HepG2 (cell line): ENCODE data around the gene KIF23. TPM values are rescaled to one million over a fixed set of nuclear protein-coding genes. Genes with fewer than 3 reads are reported as not detected.

Experiments used
- AHDC1 ChIP-seq: sonication (generic); formaldehyde crosslinking; IDR thresholded peaks from 2 replicates; pipeline ENCODE4 v1.5.1; 2020; ENCODE audit warnings: mild to moderate bottlenecking, missing genetic modification reagents, borderline replicate concordance
- BCL6 ChIP-seq: IDR thresholded peaks from 2 replicates; pipeline ENCODE4 v1.6.1; 2016; ENCODE audit warnings: missing genetic modification reagents, missing compliant biosample characterization
- FOXO1 ChIP-seq: sonication (generic); formaldehyde crosslinking; IDR thresholded peaks from 2 replicates; pipeline ENCODE4 v1.4.0; 2020; ENCODE audit warnings: missing genetic modification reagents
- FOXP1 ChIP-seq, 2 experiments: fragments of 450-650 bp in 1 of 2; IDR thresholded peaks; 2 replicates each; pipeline ENCODE4 v1.6.1; 2017 to 2018; ENCODE audit warnings: antibody characterized with exemption in 1 of 2
- GATAD2A ChIP-seq: IDR thresholded peaks from 2 replicates; pipeline ENCODE4 v1.6.1; 2016
- HDAC2 ChIP-seq: sonication (generic); formaldehyde crosslinking; IDR thresholded peaks from 2 replicates; pipeline ENCODE4 v1.4.0; 2020; ENCODE audit warnings: missing genetic modification reagents
- ONECUT2 ChIP-seq: sonication (generic); formaldehyde crosslinking; IDR thresholded peaks from 2 replicates; pipeline ENCODE4 v1.4.0; 2020; ENCODE audit warnings: missing genetic modification reagents
- SAFB2 ChIP-seq: sonication (generic); formaldehyde crosslinking; IDR thresholded peaks from 2 replicates; pipeline ENCODE4 v1.5.1; 2020; ENCODE audit warnings: missing genetic modification reagents, low read depth, mild to moderate bottlenecking, borderline replicate concordance
- SOX13 ChIP-seq, 3 experiments: fragments of 450-650 bp in 1 of 3; sonication (generic) in 1 of 3; formaldehyde crosslinking in 1 of 3; IDR thresholded peaks in 2 of 3; conservative IDR thresholded peaks in 1 of 3; 2 replicates each; pipeline versions ENCODE4 v1.5.0 to v1.6.1; 2016 to 2020; ENCODE audit warnings: antibody characterized with exemption in 1 of 3, mild to moderate bottlenecking in 1 of 3, missing compliant biosample characterization in 1 of 3, missing genetic modification reagents in 1 of 3, moderate library complexity in 1 of 3
- SOX5 ChIP-seq: IDR thresholded peaks from 2 replicates; pipeline ENCODE4 v1.6.1; 2016; ENCODE audit warnings: borderline replicate concordance
- ZNF678 ChIP-seq: sonication (generic); formaldehyde crosslinking; IDR thresholded peaks from 2 replicates; pipeline ENCODE4 v1.4.0; 2020; ENCODE audit warnings: mild to moderate bottlenecking, missing genetic modification reagents
- polyA plus RNA-seq, 8 experiments: library from polyadenylated mRNA; depleted of rRNA in 3 of 8; stranded (reverse) in 7 of 8; unstranded in 1 of 8; fragments of >200 nt; fragmentation: Illumina TruSeq in 4 of 8; extraction: Trizol in 4 of 8; gene quantifications; 2 replicates each; pipeline versions ENCODE4 v1.2.1 to v1.2.3, GENCODE V29; 2011 to 2016; ENCODE audit warnings: low read depth in 4 of 8, missing spikeins in 1 of 8, mixed read lengths in 1 of 8; ENCODE audit not compliant: insufficient read depth in 1 of 8
- total RNA-seq, 5 experiments: library from RNA; depleted of rRNA; stranded (reverse); fragments of >200 nt; fragmentation: Illumina TruSeq; extraction: Trizol; gene quantifications; 2 replicates each; pipeline ENCODE4 v1.2.3, GENCODE V29; 2016; ENCODE audit warnings: low read depth in 1 of 5
- TF ChIP-seq, protein P1 (sequence below): sonication (generic); formaldehyde crosslinking; IDR thresholded peaks from 2 replicates; pipeline ENCODE4 v1.4.0; 2020; ENCODE audit warnings: missing genetic modification reagents
- TF ChIP-seq, protein P2 (sequence below): sonication (generic); formaldehyde crosslinking; IDR thresholded peaks from 2 replicates; pipeline ENCODE4 v1.4.0; 2020; ENCODE audit warnings: missing genetic modification reagents, mild to moderate bottlenecking, borderline replicate concordance

KIF23 gene
- total and polyA plus RNA-seq, 2 of the 13 experiments (the other 11 are each of a cell fraction or from before 2014, with no cell fraction given) = 11.3 to 38.1 TPM

DNA sequence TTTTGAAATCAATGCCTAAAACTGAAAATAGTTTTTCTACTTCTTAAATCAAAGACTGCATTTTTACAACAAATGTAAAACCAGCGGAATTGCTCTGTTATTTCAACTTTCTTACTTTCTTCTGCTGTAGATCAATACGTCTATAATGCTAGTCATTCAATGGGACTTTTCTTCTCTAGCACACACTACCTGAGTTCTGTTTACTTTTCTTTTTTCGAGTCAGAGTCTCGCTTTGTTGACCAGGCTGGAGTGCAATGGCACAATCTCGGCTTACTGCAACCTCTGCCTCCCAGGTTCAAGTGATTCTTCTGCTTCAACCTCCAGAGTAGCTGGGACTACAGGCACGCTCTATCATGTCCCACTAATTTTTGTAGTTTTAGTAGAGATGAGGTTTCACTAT, 40.7 kb upstream of the KIF23 start (continued):
- 0 out of 2 replicates have a peak, but pooled peaks have one; percentile 25 for TF ChIP-seq SOX5 (CRISPR knock-in tag)
- TF ChIP-seq, protein P1, sequence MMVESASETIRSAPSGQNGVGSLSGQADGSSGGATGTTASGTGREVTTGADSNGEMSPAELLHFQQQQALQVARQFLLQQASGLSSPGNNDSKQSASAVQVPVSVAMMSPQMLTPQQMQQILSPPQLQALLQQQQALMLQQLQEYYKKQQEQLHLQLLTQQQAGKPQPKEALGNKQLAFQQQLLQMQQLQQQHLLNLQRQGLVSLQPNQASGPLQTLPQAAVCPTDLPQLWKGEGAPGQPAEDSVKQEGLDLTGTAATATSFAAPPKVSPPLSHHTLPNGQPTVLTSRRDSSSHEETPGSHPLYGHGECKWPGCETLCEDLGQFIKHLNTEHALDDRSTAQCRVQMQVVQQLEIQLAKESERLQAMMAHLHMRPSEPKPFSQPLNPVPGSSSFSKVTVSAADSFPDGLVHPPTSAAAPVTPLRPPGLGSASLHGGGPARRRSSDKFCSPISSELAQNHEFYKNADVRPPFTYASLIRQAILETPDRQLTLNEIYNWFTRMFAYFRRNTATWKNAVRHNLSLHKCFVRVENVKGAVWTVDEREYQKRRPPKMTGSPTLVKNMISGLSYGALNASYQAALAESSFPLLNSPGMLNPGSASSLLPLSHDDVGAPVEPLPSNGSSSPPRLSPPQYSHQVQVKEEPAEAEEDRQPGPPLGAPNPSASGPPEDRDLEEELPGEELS (CRISPR knock-in tag) = 0 out of 2 replicates have a peak, but pooled peaks have one; percentile 14
- no peak for TF ChIP-seq SAFB2
- peak; percentile 54; the same call in 1 of the 2 replicates for TF ChIP-seq GATAD2A (CRISPR knock-in tag)
- TF ChIP-seq FOXP1 (IDR thresholded peaks at IDR 0.05) = no peak
- TF ChIP-seq FOXP1 (CRISPR knock-in tag; IDR thresholded peaks at IDR 0.05) = 0 out of 2 replicates have a peak, but pooled peaks have one; percentile 9
- peak; percentile 18; the same call in 1 of the 2 replicates for TF ChIP-seq FOXO1
- peak; percentile 61; the same call in 1 of the 2 replicates for TF ChIP-seq ONECUT2 (CRISPR knock-in tag)
- TF ChIP-seq, protein P2, sequence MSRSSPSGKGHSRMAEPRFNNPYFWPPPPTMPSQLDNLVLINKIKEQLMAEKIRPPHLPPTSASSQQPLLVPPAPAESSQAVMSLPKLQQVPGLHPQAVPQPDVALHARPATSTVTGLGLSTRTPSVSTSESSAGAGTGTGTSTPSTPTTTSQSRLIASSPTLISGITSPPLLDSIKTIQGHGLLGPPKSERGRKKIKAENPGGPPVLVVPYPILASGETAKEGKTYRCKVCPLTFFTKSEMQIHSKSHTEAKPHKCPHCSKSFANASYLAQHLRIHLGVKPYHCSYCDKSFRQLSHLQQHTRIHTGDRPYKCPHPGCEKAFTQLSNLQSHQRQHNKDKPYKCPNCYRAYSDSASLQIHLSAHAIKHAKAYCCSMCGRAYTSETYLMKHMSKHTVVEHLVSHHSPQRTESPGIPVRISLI (CRISPR knock-in tag) = peak; percentile 60; the same call in 1 of the 2 replicates
- TF ChIP-seq ZNF678 = no peak
- TF ChIP-seq HDAC2 = 0 out of 2 replicates have a peak, but pooled peaks have one; percentile 30
- 0 out of 2 replicates have a peak, but pooled peaks have one; percentile 33 for TF ChIP-seq BCL6 (CRISPR knock-in tag)
- no peak for TF ChIP-seq SOX13 (IDR thresholded peaks at IDR 0.05)
- peak in 1 of 2 experiments; percentile 53; a peak in 1 of 4 replicates for TF ChIP-seq SOX13 (CRISPR knock-in tag; conservative IDR thresholded peaks at IDR 0.05 in 1 of 2, IDR thresholded peaks at IDR 0.05 in 1 of 2)
- no peak for TF ChIP-seq AHDC1 (CRISPR knock-in tag)
